WERI-Rb-1 (cell line): ENCODE data around the gene CMIP.

ENCODE experiments used
- DNase-seq: peaks from one replicate; pipeline ENCODE4 v3.0.0-alpha.2; 2020
- H3K27ac ChIP-seq: fragments of 250-450 bp; sonication (Bioruptor Pico); 2 replicates; pipeline ENCODE4 v1.5.1; 2020; ENCODE audit warnings: mild to moderate bottlenecking, moderate library complexity
- H3K27me3 ChIP-seq: fragments of 250-450 bp; sonication (Bioruptor Pico); 2 replicates; pipeline ENCODE4 v1.5.1; 2021; ENCODE audit warnings: mild to moderate bottlenecking, low read depth, moderate library complexity; ENCODE audit not compliant: insufficient read depth, severe bottlenecking
- H3K36me3 ChIP-seq: fragments of 250-450 bp; sonication (Bioruptor Pico); 2 replicates; pipeline ENCODE4 v1.5.1; 2020; ENCODE audit warnings: mild to moderate bottlenecking, moderate library complexity
- H3K4me3 ChIP-seq: 2 replicates; pipeline ENCODE4 v1.5.1; 2011; ENCODE audit warnings: low read depth, mild to moderate bottlenecking, control low read depth, low read length
- H3K9me3 ChIP-seq: fragments of 250-450 bp; sonication (Bioruptor Pico); 2 replicates; pipeline ENCODE4 v1.5.1; 2021; ENCODE audit warnings: mild to moderate bottlenecking, moderate library complexity; ENCODE audit not compliant: severe bottlenecking
- TF ChIP-seq, protein P1 (sequence below): IDR thresholded peaks from 2 replicates; pipeline ENCODE4 v1.5.1; 2011; ENCODE audit warnings: low read depth, mild to moderate bottlenecking, control low read depth, inconsistent platforms, low read length

The CMIP gene

DNA sequence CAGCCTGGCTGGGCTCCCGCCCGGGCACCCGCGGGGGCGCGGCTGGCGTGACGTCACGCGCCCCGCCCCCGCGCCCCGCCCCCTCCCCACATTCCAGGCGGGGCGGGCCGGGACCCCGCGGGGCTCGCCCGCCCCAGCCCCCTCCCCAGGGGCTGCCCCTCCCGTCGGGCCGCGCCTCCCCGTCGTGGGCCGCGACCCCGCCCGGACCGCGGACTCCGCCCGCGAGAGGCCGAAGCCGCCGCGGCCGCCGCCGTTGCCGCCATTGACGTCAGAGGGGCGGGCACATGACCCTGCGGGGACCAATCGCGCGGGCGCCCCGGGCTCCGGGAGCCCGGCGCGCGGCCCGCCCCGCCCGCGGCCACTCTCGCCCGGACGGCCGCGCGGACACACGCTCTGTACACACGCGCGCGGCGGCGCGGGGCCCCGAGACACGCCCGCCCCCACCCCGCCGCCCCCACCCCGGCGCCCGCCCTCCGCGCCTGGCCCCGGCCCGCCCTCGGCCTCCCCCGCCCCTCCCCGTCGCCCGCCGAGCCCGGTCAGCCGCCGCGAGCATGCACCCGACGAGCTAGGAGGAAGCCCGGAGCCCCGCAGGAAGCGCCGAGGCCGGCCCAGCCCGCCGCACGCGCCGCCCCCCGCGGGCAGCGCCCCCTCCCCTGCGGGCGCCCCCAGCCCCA lies at the start of gene CMIP:
CMIP (plus strand) TSS at position 361 of the 674 bp plus-strand sequence.
- Histone ChIP-seq H3K4me3 (peak within 1 kb of the TSS; percentile 51), H3K27ac (no peak within 1 kb of the TSS), H3K36me3 (no peaks in the 10 kb centered on the region), H3K27me3 (no peaks in the 10 kb centered on the region), H3K9me3 (no peaks in the 10 kb centered on the region)
- TF ChIP-seq, protein P1, sequence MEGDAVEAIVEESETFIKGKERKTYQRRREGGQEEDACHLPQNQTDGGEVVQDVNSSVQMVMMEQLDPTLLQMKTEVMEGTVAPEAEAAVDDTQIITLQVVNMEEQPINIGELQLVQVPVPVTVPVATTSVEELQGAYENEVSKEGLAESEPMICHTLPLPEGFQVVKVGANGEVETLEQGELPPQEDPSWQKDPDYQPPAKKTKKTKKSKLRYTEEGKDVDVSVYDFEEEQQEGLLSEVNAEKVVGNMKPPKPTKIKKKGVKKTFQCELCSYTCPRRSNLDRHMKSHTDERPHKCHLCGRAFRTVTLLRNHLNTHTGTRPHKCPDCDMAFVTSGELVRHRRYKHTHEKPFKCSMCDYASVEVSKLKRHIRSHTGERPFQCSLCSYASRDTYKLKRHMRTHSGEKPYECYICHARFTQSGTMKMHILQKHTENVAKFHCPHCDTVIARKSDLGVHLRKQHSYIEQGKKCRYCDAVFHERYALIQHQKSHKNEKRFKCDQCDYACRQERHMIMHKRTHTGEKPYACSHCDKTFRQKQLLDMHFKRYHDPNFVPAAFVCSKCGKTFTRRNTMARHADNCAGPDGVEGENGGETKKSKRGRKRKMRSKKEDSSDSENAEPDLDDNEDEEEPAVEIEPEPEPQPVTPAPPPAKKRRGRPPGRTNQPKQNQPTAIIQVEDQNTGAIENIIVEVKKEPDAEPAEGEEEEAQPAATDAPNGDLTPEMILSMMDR, result no peak
- DNase-seq, result peak; percentile 51

DNA sequence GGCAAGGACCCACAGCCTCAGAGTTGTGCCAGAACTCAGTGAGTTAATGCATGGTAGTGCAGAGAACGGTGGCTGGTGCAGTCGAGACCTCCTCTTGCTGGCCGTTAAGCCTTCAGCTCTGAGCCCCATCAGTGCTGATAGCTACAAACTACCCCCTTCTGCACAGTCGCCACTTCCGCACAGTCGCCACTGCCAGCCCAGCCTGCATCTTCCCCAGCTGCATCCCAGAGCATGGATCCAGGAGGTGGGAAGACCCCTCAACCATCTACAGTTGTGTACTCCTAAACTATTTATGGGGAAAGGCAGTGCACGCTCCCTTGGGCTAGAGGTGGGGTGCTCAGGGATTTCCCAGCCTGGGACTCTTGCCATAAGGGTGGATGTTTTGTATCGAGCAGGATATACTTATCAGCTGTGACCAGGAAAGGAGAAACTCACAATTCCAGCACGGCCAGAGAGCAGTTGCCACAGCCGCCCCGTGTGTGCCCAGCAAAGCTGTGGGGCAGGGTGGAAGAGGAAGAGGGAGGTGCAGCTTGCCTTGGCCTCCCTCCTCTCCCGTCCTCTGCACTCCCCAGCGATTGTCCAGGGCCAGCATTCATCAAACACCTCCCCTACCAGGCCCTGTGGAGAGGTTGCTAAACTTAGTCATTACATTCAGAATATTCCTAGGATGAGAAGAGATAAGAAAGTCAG lies 49.5 kb upstream of the CMIP start:
- DNase-seq, result no peak
- Histone ChIP-seq H3K9me3 (no peaks in the 10 kb centered on the region), H3K36me3 (no peaks in the 10 kb centered on the region), H3K27me3 (no peaks in the 10 kb centered on the region), H3K27ac (no peak overlapping the region), H3K4me3 (no peak overlapping the region)
- TF ChIP-seq, protein P1, result no peak

DNA sequence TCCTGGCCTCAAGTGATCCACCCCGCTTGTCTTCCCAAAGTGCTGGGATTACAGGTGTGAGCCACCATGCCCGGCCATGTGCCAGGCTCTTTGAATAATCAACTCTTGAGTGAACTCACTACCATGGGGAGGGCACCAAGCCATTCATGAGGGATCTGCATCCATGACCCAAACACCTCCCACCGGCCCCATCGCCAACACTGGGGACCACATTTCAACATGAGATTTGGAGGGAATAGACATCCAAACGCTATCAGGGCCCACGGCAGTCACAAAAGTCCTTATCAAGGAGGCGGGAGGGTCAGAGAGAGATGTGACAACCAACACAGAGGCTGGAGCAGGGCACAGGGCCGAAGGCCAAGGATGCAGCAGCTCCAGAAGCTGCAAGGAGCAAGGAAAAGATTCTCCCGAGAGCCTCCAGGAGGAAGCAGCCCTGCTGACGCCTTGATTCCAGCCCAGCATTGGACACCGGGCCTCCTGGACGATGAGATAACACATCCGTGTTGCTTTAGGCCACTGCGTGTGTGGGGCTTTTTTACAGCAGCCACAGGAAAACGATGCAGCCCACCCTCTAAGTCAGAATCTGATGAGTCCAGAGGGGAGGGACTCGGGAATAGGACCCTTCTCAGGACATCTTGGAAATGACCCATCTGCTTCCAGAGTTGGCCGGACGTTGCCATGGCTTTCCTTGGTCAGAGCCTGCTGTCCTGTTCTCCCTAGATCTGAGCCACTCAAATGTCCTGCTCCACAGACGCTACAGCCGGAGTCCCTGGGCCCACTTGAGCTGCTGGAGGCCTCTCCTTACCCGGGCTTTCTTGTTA lies 47.3 kb upstream of the CMIP start:
- Histone ChIP-seq H3K27me3 (no peaks in the 10 kb centered on the region), H3K36me3 (no peaks in the 10 kb centered on the region), H3K4me3 (no peak overlapping the region), H3K9me3 (no peaks in the 10 kb centered on the region), H3K27ac (no peak overlapping the region)
- TF ChIP-seq, protein P1, result no peak
- no peak for DNase-seq

DNA sequence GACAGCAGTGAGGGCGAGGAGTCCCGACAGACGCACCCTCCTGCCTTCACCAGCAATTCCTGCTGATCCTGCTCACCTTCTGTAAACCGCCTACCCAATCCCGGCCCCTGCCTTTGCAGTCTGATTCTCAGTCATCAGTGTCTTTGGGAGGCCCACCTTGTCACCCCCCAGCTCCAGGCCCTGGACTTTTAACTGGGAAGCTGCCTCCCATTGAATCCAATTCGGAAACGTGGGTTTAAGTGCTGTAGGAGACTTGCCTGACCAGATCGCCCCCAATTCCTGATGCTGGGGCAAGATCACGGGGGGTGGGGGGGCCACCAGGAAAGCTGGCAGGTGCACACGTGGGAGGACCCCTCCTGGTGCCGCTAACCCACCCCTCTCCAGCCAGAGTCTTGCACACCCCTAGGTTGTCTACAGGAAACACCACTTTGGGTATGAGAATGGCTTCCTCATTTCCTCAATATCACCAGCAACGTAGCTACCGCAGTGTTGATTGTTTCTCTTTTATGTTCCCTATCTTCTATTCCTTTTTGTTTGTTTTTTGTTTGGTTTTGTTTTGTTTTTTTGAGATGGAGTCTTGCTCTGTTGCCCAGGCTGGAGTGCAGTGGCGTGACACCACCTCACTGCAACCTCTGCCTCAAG lies 46.6 kb upstream of the CMIP start:
- no peaks in the 10 kb centered on the region for H3K9me3 ChIP-seq
- DNase-seq, result no peak
- TF ChIP-seq, protein P1, result no peak
- H3K27ac ChIP-seq, result no peak overlapping the region
- no peaks in the 10 kb centered on the region for H3K36me3 ChIP-seq
- no peak overlapping the region for H3K4me3 ChIP-seq
- H3K27me3 ChIP-seq, result no peaks in the 10 kb centered on the region

DNA sequence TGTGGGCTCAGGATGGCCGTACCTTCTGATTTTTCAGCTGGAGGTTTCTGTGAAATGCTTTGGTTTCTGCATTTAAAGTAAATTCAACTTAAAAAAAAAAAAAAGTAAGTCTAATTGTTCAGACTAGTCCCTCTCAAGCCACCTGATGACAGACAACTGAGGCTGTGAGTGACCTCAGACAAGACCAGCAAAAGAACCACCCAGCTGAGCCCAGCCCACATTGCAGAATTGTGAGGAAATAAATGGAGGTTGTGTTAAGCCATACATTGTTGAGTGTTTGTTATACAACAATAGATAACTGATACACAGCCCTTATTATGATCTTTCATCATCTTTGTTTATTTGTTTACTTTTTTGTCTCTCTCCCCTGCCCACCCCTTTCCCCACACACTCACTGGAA lies 44.7 kb upstream of the CMIP start:
- no peaks in the 10 kb centered on the region for H3K27me3 ChIP-seq
- DNase-seq, result no peak
- H3K9me3 ChIP-seq, result no peaks in the 10 kb centered on the region
- no peak overlapping the region for H3K27ac ChIP-seq
- no peak overlapping the region for H3K4me3 ChIP-seq
- H3K36me3 ChIP-seq, result no peaks in the 10 kb centered on the region
- TF ChIP-seq, protein P1, result no peak
